HG02588 (cell line): ENCODE results near the gene MRPL11.

ENCODE experiments used
- ATAC-seq: cut with Tn5 transposase; IDR thresholded peaks from one replicate; pipeline ENCODE4 v1.9.1; 2021; ENCODE audit warnings: mild to moderate bottlenecking, moderate library complexity; ENCODE audit not compliant: unreplicated experiment

MRPL11 gene

DNA sequence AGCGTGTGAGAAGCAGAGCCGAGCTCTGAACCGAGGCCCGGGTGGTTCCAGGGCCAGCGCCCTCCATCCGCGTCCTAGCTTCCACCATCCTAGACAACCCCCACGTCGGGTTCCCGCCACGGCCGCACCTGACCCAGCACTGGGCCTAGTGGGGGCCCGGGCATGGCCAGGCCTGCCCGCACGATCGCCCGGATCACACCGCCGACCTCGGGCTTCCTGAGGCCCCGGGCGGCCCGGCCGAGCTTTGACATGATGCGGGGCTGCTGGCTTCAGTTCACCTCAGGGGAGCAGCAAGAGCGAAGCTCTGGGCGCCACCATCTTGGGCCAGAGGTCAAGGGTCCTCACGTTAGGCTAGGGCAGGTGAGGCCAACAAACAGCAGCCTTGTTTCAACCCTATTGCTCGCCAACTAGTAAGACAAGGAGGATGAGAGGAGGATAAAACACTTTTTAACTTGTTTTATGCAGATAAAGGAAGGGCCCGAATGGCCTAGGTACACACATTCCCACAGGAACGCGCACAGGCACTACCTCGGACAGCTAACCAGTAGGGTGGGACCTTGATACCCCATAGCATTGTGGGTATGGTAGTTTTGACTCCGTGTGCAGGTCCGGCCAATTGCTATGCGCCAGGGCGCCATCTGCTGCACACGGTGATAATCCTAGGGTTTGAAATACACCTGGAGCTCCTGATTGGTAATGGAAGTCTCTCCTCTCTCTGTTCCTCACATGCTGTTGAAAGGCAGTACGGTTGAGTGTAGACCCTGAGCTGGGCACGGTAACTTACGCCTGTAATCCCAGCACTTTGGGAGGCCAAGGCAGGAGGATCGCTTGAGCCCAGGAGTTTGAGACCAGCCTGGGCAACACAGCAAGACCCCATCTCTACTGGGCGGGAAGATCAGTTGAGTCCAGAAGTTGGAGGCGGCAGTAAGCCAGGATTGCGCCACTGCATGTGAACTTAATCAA lies at the start of gene MRPL11:
TSS of gene MRPL11 (minus strand) at position 345 of the 963 bp plus-strand sequence. CDS start at position 251, 94 bp downstream.
- ATAC-seq, result peak; percentile 93

DNA sequence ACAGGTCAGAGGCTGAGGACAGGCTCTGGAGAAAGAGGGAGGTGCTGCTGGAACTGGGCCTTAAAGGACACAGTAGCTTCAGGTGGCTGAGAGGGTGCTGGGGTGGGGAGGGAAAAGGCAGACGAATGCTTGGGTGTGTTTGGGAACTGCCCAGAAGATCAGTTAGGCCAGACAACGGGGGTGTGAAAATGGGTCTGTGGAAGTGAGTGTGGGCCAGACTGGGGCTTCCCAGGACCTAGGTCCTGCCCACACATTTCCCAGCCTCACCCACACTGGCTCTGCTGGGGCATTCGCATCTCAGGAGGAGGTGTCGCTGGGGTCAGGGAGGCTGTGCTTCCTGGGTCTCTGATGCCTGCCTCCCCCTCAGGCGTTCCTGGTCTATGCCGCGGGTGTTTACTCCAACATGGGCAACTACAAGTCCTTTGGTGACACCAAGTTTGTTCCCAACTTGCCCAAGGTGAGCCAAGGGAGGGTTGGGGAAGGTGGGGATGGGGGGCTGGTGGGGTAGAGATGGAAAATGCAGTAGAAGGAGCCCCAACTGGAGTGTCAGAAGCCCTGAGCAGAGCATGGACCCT lies 46.2 kb upstream of the MRPL11 start:
- ATAC-seq, result no peak

DNA sequence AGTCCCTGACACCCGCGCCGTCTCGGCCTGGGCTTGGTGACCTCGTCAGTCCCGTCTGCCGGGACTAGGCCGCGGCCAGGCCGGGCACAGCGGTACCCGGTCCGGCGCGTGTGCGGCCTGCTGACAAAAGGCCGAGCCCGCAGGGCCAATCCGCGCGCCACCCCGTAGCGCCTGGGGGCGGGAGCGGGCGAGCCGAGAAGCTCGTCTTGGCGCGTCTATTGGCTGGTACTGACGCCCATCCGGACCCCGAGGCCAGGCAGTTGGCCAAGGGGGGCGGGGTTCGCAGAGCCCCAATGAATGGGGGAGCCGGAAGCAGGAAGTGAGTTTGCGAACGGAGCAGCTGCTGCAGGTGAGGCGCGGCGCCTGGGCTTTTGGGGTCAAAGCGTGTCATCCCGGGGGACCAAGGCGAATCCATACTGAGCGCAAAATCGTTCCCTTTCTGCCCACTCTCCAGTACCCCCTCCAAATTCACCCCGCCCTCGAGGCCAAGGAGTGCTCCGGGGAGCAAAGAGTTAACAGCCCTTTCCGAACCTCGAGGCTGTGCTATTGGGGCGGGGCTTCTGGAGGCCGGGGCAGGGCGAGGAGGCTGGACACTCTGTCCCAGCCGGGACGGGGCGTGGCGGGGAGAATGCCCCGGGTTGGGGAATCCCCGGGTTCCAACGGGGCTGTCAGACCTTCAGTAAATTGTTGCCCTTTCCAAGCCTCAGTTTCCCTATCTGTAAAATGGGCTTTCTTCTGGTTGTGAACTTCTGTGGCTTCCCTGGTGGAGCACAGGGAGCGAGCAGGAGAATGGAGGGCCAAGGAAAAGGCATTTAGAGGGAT lies 41.7 kb upstream of the MRPL11 start, which contains the start of gene DPP3:
TSS of gene DPP3 (plus strand) at position 318 of the 822 bp plus-strand sequence. CDS start 1,767 bp downstream, outside the sequence.
- ATAC-seq, result peak; percentile 87

DNA sequence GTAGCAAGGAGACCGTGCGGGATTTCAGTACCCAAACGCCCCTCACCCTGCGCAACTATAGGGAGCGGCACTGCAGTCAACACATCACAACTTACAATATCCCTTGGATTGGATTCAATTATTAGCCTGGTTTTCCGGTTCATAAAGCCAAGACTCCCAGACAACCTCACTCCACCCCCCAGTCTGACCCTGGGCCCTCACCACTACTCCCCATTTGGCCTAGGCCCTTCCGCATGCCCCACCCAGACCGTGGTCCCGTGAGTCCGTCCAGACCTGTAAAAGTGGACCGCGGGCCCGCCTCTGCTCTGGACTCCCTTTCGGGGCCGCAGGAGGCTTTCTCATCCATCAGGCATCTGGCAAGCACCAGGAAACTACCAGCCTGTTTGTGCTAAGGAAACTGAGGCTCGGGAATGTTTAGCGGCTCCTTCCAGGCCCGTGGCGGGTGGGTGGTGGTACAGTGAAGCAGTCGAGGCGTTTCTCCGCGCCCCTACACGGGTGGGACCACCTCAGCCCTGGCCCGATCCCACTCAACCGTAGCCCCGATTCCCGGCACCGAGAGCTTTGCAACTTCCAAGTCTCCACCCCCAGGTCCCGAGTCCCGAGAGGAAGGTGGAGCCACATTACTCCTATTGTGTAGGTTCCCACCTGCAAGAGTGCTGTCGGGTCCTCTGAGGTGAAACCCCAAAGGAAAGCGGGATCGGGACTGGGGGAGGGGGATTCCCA lies 40.9 kb upstream of the MRPL11 start:
- no peak for ATAC-seq

DNA sequence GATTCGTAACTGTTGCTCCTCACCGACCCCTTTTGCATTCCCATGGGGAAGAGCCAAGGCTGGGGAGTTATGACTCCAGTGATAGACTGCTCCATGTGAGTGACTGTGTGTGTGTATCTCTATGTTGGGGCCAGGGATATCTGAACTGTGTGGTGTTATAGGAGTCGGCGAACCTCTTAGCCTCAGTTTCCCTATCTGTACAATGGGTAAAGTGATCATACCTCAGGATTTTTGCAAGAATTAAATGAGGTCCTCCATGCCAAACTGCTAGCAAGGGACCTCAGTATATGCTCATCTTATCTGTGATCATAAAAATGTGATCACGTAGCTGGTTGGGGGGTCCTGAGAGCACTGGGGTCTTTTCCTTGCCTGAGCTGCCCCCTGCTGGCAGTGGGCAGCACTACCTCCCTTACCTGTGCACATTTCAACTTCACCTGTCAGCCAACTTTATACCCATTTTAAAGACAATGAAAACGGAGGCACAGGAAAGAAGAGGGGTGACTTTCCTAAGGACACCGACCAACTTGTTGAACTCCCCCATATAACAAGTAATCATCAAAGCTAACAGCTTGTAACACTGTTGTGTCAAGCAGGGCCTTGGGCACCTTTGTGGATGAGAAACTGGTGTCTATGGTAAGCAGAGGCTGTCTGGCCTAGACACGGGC lies 40.2 kb upstream of the MRPL11 start:
- no peak for ATAC-seq

DNA sequence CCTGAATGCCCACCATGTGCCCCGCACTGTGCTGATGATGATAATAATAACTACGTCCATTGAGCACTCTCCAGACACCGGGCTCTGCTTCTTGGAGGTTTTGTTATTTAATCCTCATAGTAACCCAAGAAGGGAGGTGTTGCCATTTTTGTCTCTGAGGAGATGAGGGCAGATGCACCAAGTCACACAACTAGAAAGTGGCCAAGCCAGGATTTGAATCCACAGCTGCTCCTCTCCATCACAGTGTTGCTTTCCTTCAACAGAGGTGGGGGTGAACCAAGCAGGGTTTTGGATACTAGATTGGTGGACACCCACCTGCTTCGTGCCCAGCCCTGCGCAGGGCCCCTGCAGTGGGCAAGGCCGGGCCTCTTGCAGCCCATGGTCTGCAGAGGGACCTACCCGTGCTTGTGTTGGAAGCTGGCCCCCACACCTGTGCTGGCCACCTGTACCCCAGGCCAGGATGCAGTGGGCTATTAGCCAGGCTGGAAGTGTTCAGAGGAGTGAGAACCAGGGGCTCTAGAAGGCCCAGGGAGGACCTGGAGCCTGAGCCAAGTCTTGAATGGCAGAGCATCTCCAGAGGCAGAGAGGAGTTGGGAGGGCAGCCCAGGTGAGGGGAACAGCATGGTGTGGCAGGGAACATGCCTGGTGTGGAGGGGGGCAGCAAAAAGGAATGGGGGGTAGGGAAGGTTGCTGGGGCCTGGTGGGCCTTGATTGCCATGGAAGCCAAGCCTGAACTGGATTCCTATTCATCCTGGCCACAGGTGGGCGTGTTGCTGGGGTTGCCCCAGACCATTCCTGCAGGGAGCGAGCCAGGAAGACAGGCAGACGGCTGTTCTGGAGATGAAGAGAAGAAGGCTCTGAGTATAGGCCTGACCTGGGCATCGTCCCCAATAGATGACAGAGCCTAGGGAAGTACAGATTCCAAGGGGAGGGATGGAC lies 38.9 kb upstream of the MRPL11 start:
- ATAC-seq, result no peak

DNA sequence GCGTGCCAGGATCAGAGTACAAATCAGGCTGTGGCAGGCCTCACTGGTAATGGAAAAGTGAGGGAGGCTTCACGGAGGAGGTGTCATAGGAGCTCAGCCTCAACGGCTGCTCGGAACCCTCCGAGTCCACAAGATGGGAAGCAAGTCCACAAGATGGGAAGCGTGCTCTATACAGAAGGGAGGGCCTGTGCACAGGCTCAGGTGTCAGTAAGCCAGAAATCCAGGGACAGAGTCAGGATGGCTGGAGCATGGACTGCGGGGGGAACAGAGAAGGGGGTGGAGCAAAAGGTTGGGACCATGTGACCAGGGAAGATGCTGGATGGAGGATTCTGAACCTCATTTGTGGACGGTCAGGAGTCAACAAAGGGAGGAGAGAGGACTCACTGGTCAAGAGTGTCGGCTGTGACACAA lies 38.2 kb upstream of the MRPL11 start:
- no peak for ATAC-seq

DNA sequence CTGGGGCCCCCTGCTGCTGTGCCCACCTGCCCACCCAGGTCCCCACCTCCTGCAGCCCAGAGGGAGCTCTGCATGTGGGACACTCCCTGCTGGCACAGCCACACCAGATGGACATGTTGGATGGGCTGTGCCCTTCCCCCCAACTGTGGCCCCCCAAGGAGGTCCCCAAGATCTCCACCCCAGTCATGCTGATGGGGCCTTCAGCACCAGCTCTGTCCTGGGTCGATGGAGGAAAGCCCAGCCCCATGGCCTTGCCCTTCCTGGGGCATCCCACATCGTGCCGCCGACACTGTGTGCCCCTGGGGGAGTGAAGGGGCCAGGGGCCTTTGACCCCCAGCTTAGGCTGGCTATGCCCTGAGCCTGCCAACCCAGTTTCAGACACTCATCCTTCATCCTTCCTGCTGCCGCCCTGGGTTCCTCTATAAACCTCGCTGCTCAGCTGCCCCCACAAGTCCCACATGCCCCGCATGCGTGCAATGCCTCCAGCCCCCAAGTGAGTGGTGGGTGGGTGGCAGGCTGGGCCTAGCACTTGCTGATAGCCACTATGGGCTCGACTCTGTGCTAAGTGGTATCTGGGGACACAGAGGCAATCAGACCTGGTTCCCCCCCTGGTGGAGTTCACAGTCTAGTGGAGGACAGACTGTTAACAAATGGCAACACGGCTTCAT lies 37.7 kb upstream of the MRPL11 start:
- no peak for ATAC-seq

DNA sequence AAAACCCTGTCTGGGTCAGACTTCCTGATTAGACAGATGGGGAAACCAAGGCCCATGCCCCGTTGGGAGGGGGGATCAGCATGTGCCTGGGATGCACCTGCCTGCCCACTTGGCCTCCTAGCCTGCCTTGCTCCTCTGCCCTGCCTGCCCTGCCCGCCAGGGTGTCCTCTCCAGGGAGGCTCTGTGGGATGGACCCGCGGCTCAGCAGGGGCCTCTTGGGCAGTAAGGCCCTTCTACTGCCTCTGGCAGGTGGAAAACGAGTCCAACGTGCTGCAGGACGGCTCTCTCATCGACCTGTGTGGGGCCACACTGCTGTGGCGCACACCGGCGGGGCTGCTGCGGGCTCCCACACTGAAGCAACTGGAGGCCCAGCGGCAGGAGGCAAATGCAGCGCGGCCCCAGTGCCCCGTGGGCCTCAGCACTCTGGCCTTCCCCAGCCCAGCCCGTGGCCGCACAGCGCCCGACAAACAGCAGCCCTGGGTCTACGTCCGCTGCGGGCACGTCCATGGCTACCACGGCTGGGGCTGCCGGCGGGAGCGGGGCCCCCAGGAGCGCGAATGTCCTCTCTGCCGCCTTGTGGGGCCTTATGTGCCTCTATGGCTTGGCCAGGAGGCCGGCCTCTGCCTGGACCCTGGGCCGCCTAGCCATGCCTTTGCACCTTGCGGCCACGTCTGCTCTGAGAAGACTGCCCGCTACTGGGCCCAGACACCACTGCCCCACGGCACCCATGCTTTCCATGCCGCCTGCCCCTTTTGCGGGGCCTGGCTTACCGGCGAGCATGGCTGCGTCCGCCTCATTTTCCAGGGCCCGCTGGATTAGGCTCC lies 36.9 kb upstream of the MRPL11 start:
- no peak for ATAC-seq

DNA sequence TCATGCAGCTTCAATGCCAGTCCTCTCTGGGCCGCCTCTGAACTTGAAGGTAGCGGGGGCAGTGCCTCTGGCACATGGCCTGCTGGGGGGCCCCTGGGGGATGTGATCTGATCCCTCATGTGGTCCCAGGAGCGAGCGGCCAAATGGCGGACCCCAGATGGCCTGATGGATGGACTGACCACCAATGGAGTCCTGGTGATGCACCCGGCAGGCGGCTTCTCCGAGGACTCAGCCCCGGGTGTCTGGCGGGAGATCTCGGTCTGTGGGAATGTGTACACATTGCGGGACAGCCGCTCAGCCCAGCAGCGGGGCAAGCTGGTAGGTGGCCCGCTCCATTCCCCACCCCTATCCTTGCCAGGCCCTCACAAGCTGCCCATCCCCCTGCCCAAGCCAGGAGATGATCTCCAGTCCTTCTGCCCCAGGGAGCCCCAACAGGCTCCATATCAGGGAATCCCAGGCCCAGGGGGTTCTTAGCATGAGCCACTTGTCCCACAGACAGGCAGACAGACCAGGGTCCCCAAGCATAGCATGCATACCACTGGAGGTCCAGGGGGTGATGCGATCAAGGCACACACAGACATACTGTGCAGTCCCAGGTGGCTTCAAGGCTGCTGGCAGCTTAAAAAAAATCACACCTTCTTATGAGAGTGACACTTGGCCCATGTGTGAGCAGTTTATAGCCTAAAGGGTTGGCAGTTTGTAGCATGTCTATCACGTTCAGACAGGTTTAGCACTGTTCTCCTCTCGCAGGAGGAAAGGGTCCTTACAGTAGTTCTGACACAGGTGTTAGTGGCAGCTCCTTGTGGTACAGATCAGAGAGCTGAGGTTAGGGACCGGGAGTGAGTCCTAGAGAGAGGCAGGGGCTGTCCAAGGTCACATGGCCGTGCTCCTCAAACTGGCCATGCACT lies 35.2 kb upstream of the MRPL11 start:
- no peak for ATAC-seq

DNA sequence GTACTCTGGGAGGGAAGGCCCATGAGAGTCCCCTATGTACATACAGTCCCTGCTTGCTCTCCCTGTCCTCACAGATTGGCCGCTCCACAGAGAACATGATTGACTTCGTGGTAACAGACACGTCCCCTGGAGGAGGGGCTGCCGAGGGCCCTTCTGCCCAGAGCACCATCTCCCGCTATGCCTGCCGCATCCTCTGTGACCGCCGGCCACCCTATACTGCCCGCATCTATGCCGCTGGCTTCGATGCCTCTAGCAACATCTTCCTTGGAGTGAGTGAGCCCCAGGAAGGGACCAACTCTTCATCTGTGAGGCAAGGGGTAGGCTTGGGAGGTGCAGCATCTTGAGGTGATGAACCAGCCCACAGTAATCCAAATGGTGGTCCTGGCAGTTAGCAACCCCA lies 34.5 kb upstream of the MRPL11 start:
- no peak for ATAC-seq

DNA sequence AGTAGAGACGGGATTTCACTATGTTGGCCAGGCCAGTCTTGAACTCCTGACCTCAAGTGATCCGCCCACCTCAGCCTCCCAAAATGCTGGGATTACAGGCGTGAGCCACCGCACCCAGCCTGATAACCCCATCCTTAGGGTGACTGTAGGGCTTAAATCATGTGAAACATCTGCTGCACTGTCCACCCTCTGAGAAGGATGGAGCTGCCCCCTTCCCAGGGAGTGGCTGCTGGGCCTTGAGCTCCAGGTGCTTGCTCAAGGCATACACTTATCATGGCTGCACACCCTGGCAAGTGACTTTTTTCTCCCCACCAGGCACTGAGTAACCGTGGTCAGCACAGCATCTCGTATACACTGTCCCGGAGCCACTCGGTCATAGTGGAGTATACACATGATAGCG lies 33.4 kb upstream of the MRPL11 start:
- no peak for ATAC-seq

DNA sequence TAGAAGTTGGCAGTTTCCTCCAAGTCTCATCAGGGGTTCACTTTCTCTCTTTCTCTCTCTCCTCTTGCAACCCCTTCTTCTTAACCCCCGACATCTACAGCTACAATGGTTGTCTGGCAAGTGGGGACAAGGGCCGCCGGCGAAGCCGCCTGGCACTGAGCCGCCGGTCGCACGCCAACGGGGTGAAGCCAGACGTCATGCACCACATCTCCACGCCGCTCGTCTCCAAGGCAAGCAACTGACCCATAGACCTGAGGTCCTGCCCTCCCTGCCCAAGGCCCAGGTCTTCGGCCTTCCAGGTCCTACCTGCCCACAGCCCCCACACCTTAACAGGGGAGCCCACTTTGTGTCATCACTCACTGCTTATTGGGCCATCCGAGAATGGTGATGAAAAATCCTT lies 32.5 kb upstream of the MRPL11 start:
- no peak for ATAC-seq

DNA sequence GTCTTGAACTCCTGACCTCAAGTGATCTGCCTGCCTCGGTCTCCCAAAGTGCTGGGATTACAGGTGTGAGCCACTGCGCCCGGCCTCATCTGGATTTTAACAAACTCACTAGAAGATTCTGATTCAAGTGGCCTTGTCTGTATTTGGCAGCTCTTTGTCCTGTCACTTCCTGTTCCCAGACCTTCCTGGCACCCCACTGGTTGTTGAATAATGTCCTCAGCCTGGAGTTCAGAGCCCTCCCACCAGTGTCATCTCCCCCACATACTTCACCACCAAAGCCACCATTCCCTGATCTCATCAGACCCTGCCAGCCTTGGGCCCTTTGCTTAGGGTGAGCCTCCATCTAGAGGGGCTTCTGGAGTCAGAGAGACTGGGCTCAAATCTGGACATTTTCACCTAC lies 31.4 kb upstream of the MRPL11 start:
- no peak for ATAC-seq

DNA sequence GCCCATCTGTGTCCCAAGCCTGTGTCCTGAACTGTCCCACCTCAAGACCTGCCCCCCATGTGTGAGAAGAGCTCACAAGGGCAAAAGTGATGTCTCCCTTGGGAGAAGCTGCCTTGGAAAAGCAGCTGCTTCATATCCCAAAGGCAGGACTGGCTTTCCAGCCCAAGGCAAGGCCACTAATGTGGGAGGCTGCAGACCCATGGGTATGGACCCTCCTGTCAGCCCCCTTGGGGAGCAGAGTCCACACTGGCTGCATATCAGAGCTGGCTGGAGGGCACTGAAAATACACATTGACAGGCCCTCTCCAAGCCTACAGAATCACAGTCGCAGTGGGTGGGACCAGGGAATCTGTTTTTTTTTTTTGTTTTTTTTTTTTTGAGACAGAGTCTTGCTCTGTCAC lies 30.8 kb upstream of the MRPL11 start:
- ATAC-seq, result no peak

DNA sequence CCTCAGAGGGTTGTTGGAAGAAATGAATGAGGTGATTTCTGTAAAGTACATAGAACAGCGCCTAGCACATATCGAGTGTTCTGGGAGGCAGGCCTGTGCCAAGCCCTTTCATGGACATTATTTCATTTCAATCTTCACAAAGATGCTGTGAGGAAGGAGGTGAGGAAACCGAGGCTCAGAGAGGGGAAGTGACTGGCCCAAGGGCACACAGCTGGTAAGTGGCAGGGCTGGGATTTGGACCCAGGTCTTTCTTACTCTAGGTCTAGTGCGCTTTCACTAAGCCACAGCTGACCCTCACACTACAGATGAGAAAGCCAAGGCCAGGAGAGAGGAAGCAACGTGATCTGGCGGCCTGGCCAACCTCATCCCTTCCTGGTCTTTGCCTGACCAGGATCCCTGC lies 30.0 kb upstream of the MRPL11 start:
- ATAC-seq, result no peak

DNA sequence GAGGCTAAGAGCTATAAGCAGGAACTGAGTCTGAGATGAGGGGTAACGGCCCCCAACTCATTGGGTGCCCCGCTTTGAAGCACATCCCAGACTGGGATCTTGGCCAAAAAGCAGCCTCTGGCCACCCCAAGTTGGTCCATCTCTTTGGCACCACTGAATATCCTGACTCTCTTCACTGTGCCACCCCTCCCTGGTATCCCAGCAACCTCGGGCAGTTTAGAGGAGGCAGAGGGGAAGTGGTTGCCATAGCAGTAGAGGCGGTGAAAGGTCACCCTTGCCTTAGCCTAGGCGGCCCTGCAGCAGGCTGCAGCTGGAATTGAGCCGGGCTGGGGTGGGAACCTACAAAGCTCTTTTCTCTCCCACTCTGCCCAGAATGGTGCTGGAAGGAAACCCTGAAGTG lies 29.1 kb upstream of the MRPL11 start:
- ATAC-seq, result no peak
